SK-N-SH (cell line): ENCODE results near the gene ALG13. TPM values are rescaled to one million over a fixed set of nuclear protein-coding genes. Genes with fewer than 3 reads are reported as not detected.

Experiments
- CTCF ChIA-PET: fragments of 300-600, 350-600 bp; formaldehyde crosslinking; extraction: SDS; loops from one replicate; lab custom pipeline; 2021; lab: Yijun Ruan, JAX
- POLR2A ChIA-PET: fragments of 350-600 bp; sonication (Branson Sonifier 250); formaldehyde crosslinking; extraction: SDS; loops from one replicate; lab custom pipeline; 2020; ENCODE audit warnings: antibody characterized with exemption, inconsistent platforms; lab: Yijun Ruan, JAX
- DNase-seq: peaks from one replicate; pipeline ENCODE4 v3.0.0; 2012
- H2AFZ ChIP-seq: fragments of 200-600 bp; sonication (generic); 2 replicates; pipeline ENCODE4 v1.8.1; 2016; ENCODE audit warnings: antibody characterized with exemption, mild to moderate bottlenecking, low read depth
- H3F3A ChIP-seq: fragments of 200-600 bp; sonication (generic); replicated peaks from 2 replicates; pipeline ENCODE3; 2016; ENCODE audit warnings: antibody characterized with exemption, mild to moderate bottlenecking; ENCODE audit not compliant: insufficient read depth
- H3K27ac ChIP-seq, 2 experiments: fragments of 200-500 bp in 1 of 2; fragments of 200-600 bp in 1 of 2; sonication (Bioruptor generic) in 1 of 2; sonication (generic), shearing (Covaris generic) in 1 of 2; 2 replicates each; pipeline versions ENCODE4 v1.5.1 to v1.6.1; 2014 to 2016; ENCODE audit warnings: low read depth in 2 of 2, inconsistent platforms in 1 of 2, low read length in 1 of 2, mild to moderate bottlenecking in 1 of 2, mixed read lengths in 1 of 2
- H3K27me3 ChIP-seq: fragments of 200-600 bp; sonication (generic), shearing (Covaris generic); 2 replicates; pipeline ENCODE4 v1.6.1; 2016; ENCODE audit warnings: mixed run types; ENCODE audit not compliant: insufficient read depth
- H3K36me3 ChIP-seq, 2 experiments: fragments of 200-500 bp in 1 of 2; fragments of 200-600 bp in 1 of 2; sonication (Bioruptor generic) in 1 of 2; sonication (generic) in 1 of 2; replicated peaks in 1 of 2; 2 replicates each; pipeline versions ENCODE3 to v1.5.1; 2014 to 2016; ENCODE audit warnings: low read length in 1 of 2, mild to moderate bottlenecking in 1 of 2; ENCODE audit not compliant: insufficient read depth in 2 of 2, control insufficient read depth in 1 of 2
- H3K4me1 ChIP-seq, 2 experiments: fragments of 200-500 bp in 1 of 2; fragments of 200-600 bp in 1 of 2; sonication (Bioruptor generic) in 1 of 2; sonication (generic), shearing (Covaris generic) in 1 of 2; 2 replicates each; pipeline versions ENCODE4 v1.5.1 to v1.6.1; 2014 to 2016; ENCODE audit warnings: low read depth in 1 of 2, low read length in 1 of 2, mixed run types in 1 of 2; ENCODE audit not compliant: insufficient read depth in 2 of 2, control insufficient read depth in 1 of 2
- H3K4me2 ChIP-seq: fragments of 200-600 bp; sonication (generic), shearing (Covaris generic); 2 replicates; pipeline ENCODE4 v1.6.1; 2017; ENCODE audit warnings: mixed run types
- H3K4me3 ChIP-seq, 2 experiments: fragments of 200-500 bp in 1 of 2; fragments of 200-600 bp in 1 of 2; sonication (Bioruptor generic) in 1 of 2; sonication (generic), shearing (Covaris generic) in 1 of 2; 2 replicates each; pipeline versions ENCODE4 v1.5.1 to v1.8.1; 2014 to 2016; ENCODE audit warnings: low read depth in 2 of 2, inconsistent platforms in 1 of 2, low read length in 1 of 2, mild to moderate bottlenecking in 1 of 2, mixed read lengths in 1 of 2, moderate library complexity in 1 of 2
- H3K79me2 ChIP-seq: fragments of 200-600 bp; sonication (generic); 2 replicates; pipeline ENCODE4 v1.8.1; 2017; ENCODE audit warnings: mild to moderate bottlenecking; ENCODE audit not compliant: insufficient read depth
- H3K9ac ChIP-seq: fragments of 200-600 bp; sonication (generic); 2 replicates; pipeline ENCODE4 v1.6.1; 2017; ENCODE audit warnings: mixed run types
- H3K9me2 ChIP-seq: fragments of 200-600 bp; sonication (generic); 2 replicates; pipeline ENCODE4 v1.6.1; 2017; ENCODE audit warnings: mixed run types
- H3K9me3 ChIP-seq: fragments of 200-600 bp; sonication (generic); 2 replicates; pipeline ENCODE4 v1.6.1; 2017; ENCODE audit warnings: mixed run types, mild to moderate bottlenecking, moderate library complexity
- H4K20me1 ChIP-seq: fragments of 200-600 bp; sonication (generic); 2 replicates; pipeline ENCODE4 v1.6.1; 2017; ENCODE audit warnings: mild to moderate bottlenecking, mixed run types; ENCODE audit not compliant: insufficient read depth
- CTCF ChIP-seq: fragments of 200-600 bp; sonication (generic); IDR thresholded peaks from 2 replicates; pipeline ENCODE4 v1.6.1; 2017; ENCODE audit warnings: antibody characterized with exemption, mild to moderate bottlenecking, moderate library complexity
- ELF1 ChIP-seq: IDR thresholded peaks from 2 replicates; pipeline ENCODE4 v1.4.0; 2012
- EZH2phosphoT487 ChIP-seq: fragments of 200-600 bp; sonication (generic); IDR thresholded peaks from 2 replicates; pipeline ENCODE4 v1.6.1; 2017; ENCODE audit warnings: low read depth, mixed run types, mild to moderate bottlenecking, antibody characterized with exemption, moderate library complexity, borderline replicate concordance
- FOSL2 ChIP-seq: IDR thresholded peaks from 2 replicates; pipeline ENCODE4 v1.4.0; 2012; ENCODE audit warnings: low read depth, mild to moderate bottlenecking, moderate library complexity, borderline replicate concordance
- FOXJ3 ChIP-seq: sonication (generic); formaldehyde crosslinking; IDR thresholded peaks from 2 replicates; pipeline ENCODE4 v1.5.1; 2020; ENCODE audit warnings: mild to moderate bottlenecking, missing genetic modification reagents
- GATA2 ChIP-seq: sonication (generic); formaldehyde crosslinking; IDR thresholded peaks from 2 replicates; pipeline ENCODE4 v1.5.0; 2020; ENCODE audit warnings: mild to moderate bottlenecking, missing genetic modification reagents
- IRF3 ChIP-seq: fragments of 150-350 bp; IDR thresholded peaks from 2 replicates; pipeline ENCODE4 v1.6.1; 2016; ENCODE audit warnings: mild to moderate bottlenecking, low read depth, low read length
- MXI1 ChIP-seq: IDR thresholded peaks from 2 replicates; pipeline ENCODE4 v1.6.1; 2012; ENCODE audit warnings: mild to moderate bottlenecking, low read depth, low read length, improper control_type of control experiment
- PBX3 ChIP-seq: IDR thresholded peaks from 2 replicates; pipeline ENCODE4; 2012
- RAD21 ChIP-seq: IDR thresholded peaks from 2 replicates; pipeline ENCODE4 v1.6.1; 2012; ENCODE audit warnings: mild to moderate bottlenecking, low read length
- RCOR1 ChIP-seq: fragments of 150-350 bp; IDR thresholded peaks from 2 replicates; pipeline ENCODE4 v1.6.1; 2017; ENCODE audit warnings: antibody characterized with exemption, low read length
- RFX5 ChIP-seq: IDR thresholded peaks from 2 replicates; pipeline ENCODE4 v1.6.1; 2012; ENCODE audit warnings: mild to moderate bottlenecking, improper control_type of control experiment, low read length
- SIN3A ChIP-seq: IDR thresholded peaks from 2 replicates; pipeline ENCODE4 v1.6.1; 2012; ENCODE audit warnings: low read depth, mild to moderate bottlenecking, low read length, moderate library complexity, borderline replicate concordance
- SMC3 ChIP-seq: IDR thresholded peaks from 2 replicates; pipeline ENCODE4 v1.6.1; 2012; ENCODE audit warnings: low read depth, low read length, improper control_type of control experiment
- TAF1 ChIP-seq: IDR thresholded peaks from 2 replicates; pipeline ENCODE4 v1.6.1; 2012; ENCODE audit warnings: low read depth, mild to moderate bottlenecking, low read length, moderate library complexity, borderline replicate concordance
- TCF12 ChIP-seq: IDR thresholded peaks from 2 replicates; pipeline ENCODE4 v1.4.0; 2012
- TEAD4 ChIP-seq: IDR thresholded peaks from 2 replicates; pipeline ENCODE4 v1.4.0; 2012; ENCODE audit warnings: mild to moderate bottlenecking, borderline replicate concordance; ENCODE audit not compliant: insufficient read depth
- WGBS: methylation state at CpG from one replicate; pipeline ENCODE4 v1.1.6; 2017; ENCODE audit warnings: low lambda C conversion rate; 5-methylcytosine and 5-hydroxymethylcytosine counted together
- polyA plus RNA-seq, 3 experiments: library from polyadenylated mRNA; depleted of rRNA; stranded (reverse); fragments of >200 nt; gene quantifications; 2 replicates each; pipeline ENCODE4 v1.2.3, GENCODE V29; 2012

ALG13 gene
- polyA plus RNA-seq, 1 of the 3 experiments (the other 2 are of a cell fraction) = 76.7 TPM

- Histone ChIP-seq H3K27ac (no peak overlapping the region), H2AFZ (no peak overlapping the region), H3K9me2 (no peaks in the 10 kb centered on the region), H3K4me2 (no peak overlapping the region), H3K36me3 (no peaks in the 10 kb centered on the region), H3K4me1 (no peaks in the 10 kb centered on the region)
- CTCF ChIA-PET = interaction anchor here (2.1 kb wide), 1 partner anchor 9 kb away, joined by 8 read pairs; the partner anchor contains the start of gene ALG13
- TF ChIP-seq ELF1 (no peak), CTCF (no peak), FOXJ3 (CRISPR knock-in tag) (no peak), PBX3 (no peak), MXI1 (no peak)
- TF ChIP-seq, all 33 proteins: peak for 0
- H3K9me3 ChIP-seq = no peaks in the 10 kb centered on the region
- no peaks in the 10 kb centered on the region; the same call in 1 of the 2 replicates for H3K27me3 ChIP-seq
- H4K20me1 ChIP-seq = no peaks in the 10 kb centered on the region
- WGBS = 60% methylated on average over 7 of the region's 7 CpGs
- H3K79me2 ChIP-seq = no peaks in the 10 kb centered on the region
- no peaks in the 10 kb centered on the region for H3F3A ChIP-seq
- DNase-seq = no peak
- POLR2A ChIA-PET = no interaction called here
- H3K4me3 ChIP-seq = no peak overlapping the region
- H3K9ac ChIP-seq = no peak overlapping the region
Measured at GRCh38 chrX:111671668-111672067, 9.3 kb upstream of the ALG13 start.

GRCh38 chrX:111687305-111687704 lies 6.3 kb downstream of the ALG13 start:
- CTCF ChIA-PET = interaction anchor here (0.9 kb wide), 1 partner anchor 32 kb away, joined by 3 read pairs; no protein-coding TSS in a partner anchor
- H3K9ac ChIP-seq = no peak overlapping the region
- no peaks in the 10 kb centered on the region for H3K27me3 ChIP-seq
- no peak overlapping the region for H2AFZ ChIP-seq
- no peaks in the 10 kb centered on the region for H3K9me2 ChIP-seq
- H3K27ac ChIP-seq = no peak overlapping the region
- H3K9me3 ChIP-seq = no peaks in the 10 kb centered on the region
- peaks cover 81 to 86% of the 10 kb centered on the region in 2 experiments for H3K36me3 ChIP-seq
- POLR2A ChIA-PET = no interaction called here
- no peak overlapping the region for H3K4me3 ChIP-seq
- peaks cover 3% of the 10 kb centered on the region; the same call in 1 of the 2 replicates for H4K20me1 ChIP-seq
- no peak for DNase-seq
- no peak overlapping the region for H3K4me2 ChIP-seq
- H3K79me2 ChIP-seq = peaks cover 14% of the 10 kb centered on the region
- TF ChIP-seq GATA2 (CRISPR knock-in tag) (no peak), SIN3A (no peak), SMC3 (no peak), CTCF (no peak), RCOR1 (no peak), TCF12 (no peak), EZH2phosphoT487 (no peak), RFX5 (no peak), FOSL2 (no peak), TEAD4 (no peak), RAD21 (no peak), PBX3 (no peak), ELF1 (no peak), FOXJ3 (CRISPR knock-in tag) (no peak), IRF3 (no peak), TAF1 (no peak)
- peaks cover 10% of the 10 kb centered on the region for H3F3A ChIP-seq
- peaks cover 1 to 7% of the 10 kb centered on the region in 2 experiments; a peak in 2 of 4 replicates for H3K4me1 ChIP-seq
- 95% methylated on average over 2 of the region's 2 CpGs for WGBS
